ENCODE measurements around the gene BARX2. TPM values are rescaled to one million over a fixed set of nuclear protein-coding genes. Genes with fewer than 3 reads are reported as not detected.

Gene BARX2
- total and polyA plus RNA-seq, 11 donors = 0.03 to 0.72 (median 0.12) TPM; not detected in 8

DNA sequence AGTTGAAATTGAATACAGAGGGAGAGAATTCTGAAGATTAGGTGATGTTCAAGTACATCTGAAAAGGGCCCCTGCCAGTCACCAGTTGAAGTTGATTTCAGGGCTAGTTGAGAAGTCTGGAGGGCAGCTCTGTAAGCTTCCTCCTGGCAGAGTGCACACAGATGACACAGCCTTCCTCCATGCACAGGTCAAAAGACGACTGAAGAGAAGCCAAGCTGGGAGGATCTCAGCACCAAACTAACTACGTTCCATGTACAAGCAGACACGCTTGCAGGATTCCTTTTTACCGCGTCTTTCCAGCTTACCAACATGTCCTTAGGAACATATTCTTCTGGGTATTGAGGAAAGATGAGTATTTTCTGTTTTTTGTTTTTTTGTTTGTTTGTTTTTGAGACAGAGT is 7.9 kb downstream of the BARX2 start:
- no peak overlapping the region for H3K4me3 ChIP-seq
- no peaks in the 10 kb centered on the region for H3K9me3 ChIP-seq
- intact Hi-C loops (cut with DNase I) = no loop called here
- DNase-seq (no peak), ATAC-seq (no peak)
- WGBS, 4 donors = 84 to 92% (median 89%) methylated on average over 5 of the region's 5 CpGs
- H3K27me3 ChIP-seq = peaks cover 0 to 76% (median 17%) of the 10 kb centered on the region in 9 donors
- H3K4me1 ChIP-seq = no peaks in the 10 kb centered on the region
- no peak overlapping the region for H3K27ac ChIP-seq
- H3K36me3 ChIP-seq = no peaks in the 10 kb centered on the region
- TF ChIP-seq, protein P1, sequence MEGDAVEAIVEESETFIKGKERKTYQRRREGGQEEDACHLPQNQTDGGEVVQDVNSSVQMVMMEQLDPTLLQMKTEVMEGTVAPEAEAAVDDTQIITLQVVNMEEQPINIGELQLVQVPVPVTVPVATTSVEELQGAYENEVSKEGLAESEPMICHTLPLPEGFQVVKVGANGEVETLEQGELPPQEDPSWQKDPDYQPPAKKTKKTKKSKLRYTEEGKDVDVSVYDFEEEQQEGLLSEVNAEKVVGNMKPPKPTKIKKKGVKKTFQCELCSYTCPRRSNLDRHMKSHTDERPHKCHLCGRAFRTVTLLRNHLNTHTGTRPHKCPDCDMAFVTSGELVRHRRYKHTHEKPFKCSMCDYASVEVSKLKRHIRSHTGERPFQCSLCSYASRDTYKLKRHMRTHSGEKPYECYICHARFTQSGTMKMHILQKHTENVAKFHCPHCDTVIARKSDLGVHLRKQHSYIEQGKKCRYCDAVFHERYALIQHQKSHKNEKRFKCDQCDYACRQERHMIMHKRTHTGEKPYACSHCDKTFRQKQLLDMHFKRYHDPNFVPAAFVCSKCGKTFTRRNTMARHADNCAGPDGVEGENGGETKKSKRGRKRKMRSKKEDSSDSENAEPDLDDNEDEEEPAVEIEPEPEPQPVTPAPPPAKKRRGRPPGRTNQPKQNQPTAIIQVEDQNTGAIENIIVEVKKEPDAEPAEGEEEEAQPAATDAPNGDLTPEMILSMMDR (IDR thresholded peaks at IDR 0.05) = no peak
- TF ChIP-seq POLR2A (IDR thresholded peaks at IDR 0.05) = no peak

DNA sequence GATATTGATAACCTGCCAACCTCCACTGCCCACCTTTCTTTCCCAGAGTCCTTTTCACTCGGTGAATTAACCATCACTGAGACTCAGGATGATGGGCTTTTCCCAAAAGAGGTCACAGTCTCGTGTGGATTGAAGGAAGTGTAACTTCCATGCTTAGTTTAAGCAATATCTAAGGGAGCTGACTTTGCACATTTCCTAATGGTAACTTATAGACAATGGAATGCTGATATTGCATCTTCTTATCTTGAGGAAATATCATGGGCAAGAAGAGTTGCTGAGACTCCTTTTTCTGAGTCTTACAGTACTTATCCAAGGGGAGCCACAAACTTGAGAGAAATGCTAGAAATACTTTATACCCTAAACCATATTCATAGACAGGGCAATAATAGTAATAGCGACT is 8.8 kb downstream of the BARX2 start:
- WGBS, 4 donors = 66 to 81% (median 77%) methylated on average over 3 of the region's 3 CpGs
- intact Hi-C loops (cut with DNase I) = no loop called here
- H3K27ac ChIP-seq = no peak overlapping the region
- H3K9me3 ChIP-seq = no peaks in the 10 kb centered on the region
- H3K4me1 ChIP-seq = no peaks in the 10 kb centered on the region
- TF ChIP-seq, protein P1 (IDR thresholded peaks at IDR 0.05) = no peak
- TF ChIP-seq POLR2A (IDR thresholded peaks at IDR 0.05) = no peak
- H3K4me3 ChIP-seq = no peak overlapping the region
- no peaks in the 10 kb centered on the region for H3K36me3 ChIP-seq
- ATAC-seq (no peak), DNase-seq (no peak)
- H3K27me3 ChIP-seq = peaks cover 0 to 75% (median 16%) of the 10 kb centered on the region in 9 donors

DNA sequence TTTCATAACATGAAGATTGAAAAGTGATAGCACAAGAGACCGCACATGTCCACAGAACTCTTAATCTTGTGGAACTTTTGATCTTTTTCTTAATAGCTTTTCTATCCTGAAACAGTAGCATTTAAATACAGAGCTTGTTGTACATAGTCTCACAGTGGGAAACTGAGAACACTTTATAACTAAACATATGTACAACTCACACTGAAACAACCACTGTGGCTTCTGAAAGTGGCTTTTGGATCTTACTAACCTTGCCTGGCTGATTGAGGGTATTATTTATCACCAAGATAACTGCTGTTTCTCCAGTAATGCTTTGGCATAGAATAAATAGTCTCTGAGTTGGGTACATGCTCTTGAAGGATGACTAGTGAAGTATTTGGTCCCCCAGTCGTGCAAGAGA is 10.2 kb downstream of the BARX2 start:
- ATAC-seq (no peak), DNase-seq (no peak)
- peaks cover 0 to 69% (median 8%) of the 10 kb centered on the region in 9 donors for H3K27me3 ChIP-seq
- intact Hi-C loops (cut with DNase I) = no loop called here
- no peaks in the 10 kb centered on the region for H3K9me3 ChIP-seq
- H3K4me3 ChIP-seq = no peak overlapping the region
- H3K36me3 ChIP-seq = no peaks in the 10 kb centered on the region
- TF ChIP-seq, protein P1 (IDR thresholded peaks at IDR 0.05) = no peak
- TF ChIP-seq POLR2A (IDR thresholded peaks at IDR 0.05) = no peak
- 78 to 86% (median 80%) methylated on average over 2 of the region's 2 CpGs for WGBS, 4 donors
- H3K27ac ChIP-seq = no peak overlapping the region
- no peaks in the 10 kb centered on the region for H3K4me1 ChIP-seq

DNA sequence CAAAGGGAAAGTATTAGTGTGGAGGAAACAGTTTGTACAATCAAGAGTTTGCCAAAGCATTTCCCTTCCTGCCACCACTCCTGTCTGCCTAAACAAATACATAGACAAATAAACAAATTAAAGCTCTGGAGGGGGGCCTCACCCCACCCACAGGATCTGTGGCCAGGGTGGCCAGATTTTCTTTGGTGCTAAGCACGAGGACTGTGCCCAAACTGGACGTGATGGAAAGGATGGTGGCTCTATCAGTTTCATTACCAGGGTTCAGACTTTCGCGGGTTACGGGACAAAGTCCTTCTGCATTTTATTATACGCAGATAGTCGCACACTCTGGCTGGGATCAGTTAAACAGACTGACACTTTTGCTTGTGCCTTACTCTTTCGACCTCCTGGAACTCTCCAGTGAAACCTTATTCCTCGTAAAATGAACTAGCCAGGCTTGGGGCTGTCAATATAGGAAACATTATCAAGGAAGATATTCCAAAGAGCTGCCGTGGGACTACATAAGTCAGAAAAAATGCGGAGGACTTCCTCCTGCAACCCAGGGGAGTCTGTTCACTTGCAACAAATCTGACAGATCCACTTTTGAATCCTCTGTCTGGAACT is 11.2 kb downstream of the BARX2 start:
- Histone ChIP-seq H3K4me1 (no peaks in the 10 kb centered on the region), H3K27me3 (peaks cover 0 to 58% (median 4%) of the 10 kb centered on the region in 9 donors), H3K4me3 (peak overlapping the region in 2 of 12 donors; percentile 15 to 34), H3K9me3 (no peaks in the 10 kb centered on the region), H3K36me3 (no peaks in the 10 kb centered on the region), H3K27ac (peak overlapping the region in 1 of 12 donors; percentile 19)
- DNase-seq (no peak), ATAC-seq (peak in 1 of 4 donors; percentile 16)
- TF ChIP-seq, protein P1 (IDR thresholded peaks at IDR 0.05) = no peak
- no peak for TF ChIP-seq POLR2A (IDR thresholded peaks at IDR 0.05)
- intact Hi-C loops (cut with DNase I) = no loop called here
- 35 to 42% (median 39%) methylated on average over 11 of the region's 11 CpGs for WGBS, 4 donors

Measured in heart left ventricle (tissue), 16 donors.